HCT116 (cell line): ENCODE measurements around the gene COA3. TPM values are rescaled to one million over a fixed set of nuclear protein-coding genes. Genes with fewer than 3 reads are reported as not detected.

Experiments
- ATAC-seq: fragments of 200-7000 bp; cut with Tn5 transposase; 2 replicates; pipeline ENCODE4 v1.9.1; 2020; ENCODE audit warnings: mild to moderate bottlenecking, moderate library complexity
- BruUV-seq: library from RNA; stranded (reverse); fragments of 400-500 nt; replicated peaks from 2 replicates; lab custom pipeline; 2021; lab: Mats Ljungman, UMichigan
- CTCF ChIA-PET: fragments of 300-600 bp; sonication (Branson Sonifier 250); formaldehyde crosslinking; loops from one replicate; lab custom pipeline; 2021; ENCODE audit warnings: antibody characterized with exemption; lab: Charles Lee
- POLR2A ChIA-PET: fragments of 300-600, 350-600 bp; sonication (Branson Sonifier 250); formaldehyde crosslinking; loops from one replicate; lab custom pipeline; 2021; ENCODE audit warnings: antibody characterized with exemption; lab: Charles Lee
- RAD21 ChIA-PET, 2 experiments: fragments of 300-600 bp; sonication (Branson Sonifier 250); formaldehyde crosslinking; loops; one replicate each; lab custom pipeline; 2023; ENCODE audit warnings: low total read pairs in 2 of 2; ENCODE audit not compliant: uncharacterized antibody in 2 of 2, unreplicated experiment in 2 of 2, low non-redundant PET in 1 of 2; lab: Charles Lee
- DNase-seq: peaks from one replicate; pipeline ENCODE4 v3.0.0-alpha.2; 2010; ENCODE audit warnings: low read depth, low spot score
- H2AFZ ChIP-seq: fragments of 200-600 bp; shearing (Covaris generic), sonication (generic); 2 replicates; pipeline ENCODE4 v1.6.1; 2017; ENCODE audit warnings: low read depth, mixed run types, mixed read lengths, antibody characterized with exemption, low read length; ENCODE audit not compliant: poor library complexity, severe bottlenecking
- H3K27ac ChIP-seq: 2 replicates; pipeline ENCODE4 v1.5.1; 2012; ENCODE audit warnings: low read depth, low read length
- H3K27me3 ChIP-seq: fragments of 200-600 bp; sonication (generic); 2 replicates; pipeline ENCODE4 v1.6.1; 2016; ENCODE audit warnings: mixed run types, low read length, mixed read lengths; ENCODE audit not compliant: insufficient read depth
- H3K36me3 ChIP-seq, 2 experiments: fragments of 200-500 bp in 1 of 2; fragments of 200-600 bp in 1 of 2; sonication (Bioruptor generic) in 1 of 2; sonication (generic) in 1 of 2; 2 replicates each; pipeline versions ENCODE4 v1.5.1 to v1.6.1; 2014 to 2016; ENCODE audit warnings: low read length in 2 of 2, inconsistent platforms in 1 of 2, mixed read lengths in 1 of 2, mixed run types in 1 of 2; ENCODE audit not compliant: insufficient read depth in 2 of 2, control insufficient read depth in 1 of 2
- H3K4me1 ChIP-seq, 2 experiments: fragments of 200-600 bp in 1 of 2; sonication (generic) in 1 of 2; 2 replicates each; pipeline versions ENCODE4 v1.5.1 to v1.6.1; 2012 to 2017; ENCODE audit warnings: low read length in 2 of 2, inconsistent platforms in 1 of 2, mild to moderate bottlenecking in 1 of 2, mixed read lengths in 1 of 2, mixed run types in 1 of 2, moderate library complexity in 1 of 2; ENCODE audit not compliant: insufficient read depth in 2 of 2, control insufficient read depth in 1 of 2
- H3K4me2 ChIP-seq: fragments of 200-600 bp; sonication (generic); 2 replicates; pipeline ENCODE4 v1.6.1; 2017; ENCODE audit warnings: mixed run types, low read length, mixed read lengths
- H3K4me3 ChIP-seq, 2 experiments: fragments of 200-600 bp in 1 of 2; sonication (generic) in 1 of 2; replicated peaks in 1 of 2; 2 replicates each; pipeline ENCODE4 v1.5.1; 2011 to 2016; ENCODE audit warnings: low read length in 2 of 2, control low read depth in 1 of 2, low read depth in 1 of 2, mild to moderate bottlenecking in 1 of 2, mixed read lengths in 1 of 2, mixed run types in 1 of 2
- H3K79me2 ChIP-seq: fragments of 200-600 bp; sonication (generic); 2 replicates; pipeline ENCODE4 v1.6.1; 2017; ENCODE audit warnings: mild to moderate bottlenecking, mixed run types, low read length, moderate library complexity, mixed read lengths; ENCODE audit not compliant: insufficient read depth
- H3K9ac ChIP-seq: fragments of 200-600 bp; sonication (generic); 2 replicates; pipeline ENCODE4 v1.6.1; 2016; ENCODE audit warnings: low read length, mixed read lengths
- H3K9me2 ChIP-seq: fragments of 200-600 bp; sonication (generic), shearing (Covaris generic); 2 replicates; pipeline ENCODE4 v1.6.1; 2017; ENCODE audit warnings: mixed run types, mild to moderate bottlenecking, moderate library complexity; ENCODE audit not compliant: insufficient read depth
- H3K9me3 ChIP-seq, 2 experiments: fragments of 200-500 bp in 1 of 2; fragments of 200-600 bp in 1 of 2; sonication (Bioruptor generic) in 1 of 2; sonication (generic) in 1 of 2; 2 replicates each; pipeline ENCODE4 v1.6.1; 2014 to 2017; ENCODE audit warnings: low read length in 2 of 2, mixed read lengths in 2 of 2, inconsistent platforms in 1 of 2, low read depth in 1 of 2, mild to moderate bottlenecking in 1 of 2, mixed run types in 1 of 2, moderate library complexity in 1 of 2; ENCODE audit not compliant: control insufficient read depth in 1 of 2, insufficient read depth in 1 of 2
- H4K20me1 ChIP-seq: fragments of 200-600 bp; sonication (generic), shearing (Covaris generic); 2 replicates; pipeline ENCODE4 v1.6.1; 2017; ENCODE audit warnings: mixed run types, mild to moderate bottlenecking, moderate library complexity; ENCODE audit not compliant: insufficient read depth
- CBX3 ChIP-seq: IDR thresholded peaks from 2 replicates; pipeline ENCODE4 v1.6.1; 2012; ENCODE audit warnings: low read depth
- CEBPB ChIP-seq: IDR thresholded peaks from 2 replicates; pipeline ENCODE4 v1.6.1; 2012; ENCODE audit warnings: low read depth
- EGR1 ChIP-seq: IDR thresholded peaks from 2 replicates; pipeline ENCODE4 v1.6.1; 2012; ENCODE audit warnings: low read depth
- ELF1 ChIP-seq: IDR thresholded peaks from 2 replicates; pipeline ENCODE4 v1.6.1; 2012; ENCODE audit warnings: low read depth, borderline replicate concordance
- EZH2 ChIP-seq: fragments of 200-600 bp; sonication (generic); IDR thresholded peaks from 2 replicates; pipeline ENCODE4 v1.6.1; 2017; ENCODE audit warnings: antibody characterized with exemption, mixed run types
- FOSL1 ChIP-seq: IDR thresholded peaks from 2 replicates; pipeline ENCODE4 v1.6.1; 2012; ENCODE audit warnings: low read depth
- MAX ChIP-seq: IDR thresholded peaks from 2 replicates; pipeline ENCODE4 v1.6.1; 2012
- POLR2A ChIP-seq: IDR thresholded peaks from 2 replicates; pipeline ENCODE4 v1.7.0; 2011; ENCODE audit warnings: borderline replicate concordance; ENCODE audit not compliant: insufficient read depth, insufficient read length; ENCODE audit errors: extremely low read depth
- TCF7L2 ChIP-seq: IDR thresholded peaks from 2 replicates; pipeline ENCODE4 v1.7.0; 2011; ENCODE audit warnings: borderline replicate concordance, inconsistent platforms; ENCODE audit not compliant: insufficient read depth, insufficient read length; ENCODE audit errors: extremely low read depth
- YY1 ChIP-seq: IDR thresholded peaks from 2 replicates; pipeline ENCODE4 v1.6.1; 2011; ENCODE audit warnings: low read length, low read depth, moderate library complexity, mild to moderate bottlenecking; ENCODE audit not compliant: insufficient replicate concordance; ENCODE audit errors: extremely low read depth
- ZFX ChIP-seq: fragments of 450-650 bp; IDR thresholded peaks from 2 replicates; pipeline ENCODE4 v1.6.1; 2017
- ZNF274 ChIP-seq: fragments of 200-500 bp; sonication (Bioruptor generic); IDR thresholded peaks from 2 replicates; pipeline ENCODE4 v1.6.1; 2014; ENCODE audit warnings: mild to moderate bottlenecking, low read depth, low read length, inconsistent platforms
- intact Hi-C: fragments of 100-400 bp; cut with micrococcal nuclease; formaldehyde crosslinking; loops from 2 replicates; pipeline ENCODE4 v1.10.0; 2022
- total RNA-seq: library from RNA; stranded (reverse); gene quantifications from one replicate; pipeline ENCODE4 v1.2.1, GENCODE V29; 2021; ENCODE audit not compliant: unreplicated experiment
- TF ChIP-seq, protein P1 (sequence below): IDR thresholded peaks from 2 replicates; pipeline ENCODE4 v1.6.1; 2012; ENCODE audit warnings: low read depth
- TF ChIP-seq, protein P2 (sequence below), 3 experiments: fragments of 200-600 bp in 1 of 3; sonication (generic) in 1 of 3; IDR thresholded peaks in 2 of 3; conservative IDR thresholded peaks in 1 of 3; 2 replicates each; pipeline ENCODE4 v1.5.1; 2012 to 2017; ENCODE audit warnings: low read depth in 2 of 3, low read length in 2 of 3, antibody characterized with exemption in 1 of 3, borderline replicate concordance in 1 of 3, control low read depth in 1 of 3, mild to moderate bottlenecking in 1 of 3, mixed read lengths in 1 of 3, mixed run types in 1 of 3, moderate library complexity in 1 of 3; ENCODE audit not compliant: insufficient read depth in 1 of 3

The COA3 gene
- total RNA-seq, 1 experiment from 2014 or later, result 37.1 TPM

DNA sequence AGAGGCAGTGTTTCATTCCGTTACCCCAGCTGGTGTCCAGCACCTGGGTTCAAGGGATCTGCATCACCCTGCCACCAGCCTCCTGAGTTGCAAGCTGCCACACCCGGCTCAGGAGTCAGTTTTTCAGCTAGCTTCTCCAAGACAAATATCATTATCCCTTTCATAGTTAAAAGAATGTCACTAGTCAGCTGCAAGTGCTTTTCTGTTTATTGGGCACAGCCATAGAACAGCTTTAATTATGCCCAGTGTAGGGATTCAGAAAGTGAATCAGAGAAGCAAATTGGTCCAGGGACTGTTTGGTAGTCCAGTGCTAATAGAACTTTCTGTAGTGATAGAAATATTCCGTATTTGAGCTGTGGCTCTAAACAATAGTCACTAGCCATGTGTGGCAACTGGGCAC is 49.6 kb upstream of the COA3 start:
- ATAC-seq (no peak), DNase-seq (no peak)
- BruUV-seq, result no TSS peak
- no peak for TF ChIP-seq YY1
- no peak for TF ChIP-seq POLR2A
- no peak for TF ChIP-seq MAX
- TF ChIP-seq FOSL1, result no peak
- no peak for TF ChIP-seq CBX3
- no peak for TF ChIP-seq ZFX
- no peak for TF ChIP-seq CEBPB
- no peak for TF ChIP-seq EGR1
- no peak for TF ChIP-seq ELF1
- H3K4me1 ChIP-seq, result no peaks in the 10 kb centered on the region
- H3K9me2 ChIP-seq, result no peaks in the 10 kb centered on the region
- no peak overlapping the region for H3K27ac ChIP-seq
- H4K20me1 ChIP-seq, result no peaks in the 10 kb centered on the region; the same call in 1 of the 2 replicates
- ChIA-PET RAD21 (no interaction called here), POLR2A (no interaction called here), CTCF (no interaction called here)
- H3K9ac ChIP-seq, result no peak overlapping the region
- no peak overlapping the region for H3K4me2 ChIP-seq
- intact Hi-C loops, result no loop called here
- no peak overlapping the region for H3K4me3 ChIP-seq
- H2AFZ ChIP-seq, result no peak overlapping the region
- peaks cover 16 to 27% of the 10 kb centered on the region in 2 experiments; a peak in 3 of 4 replicates for H3K36me3 ChIP-seq
- H3K79me2 ChIP-seq, result no peaks in the 10 kb centered on the region; the same call in 1 of the 2 replicates
- no peaks in the 10 kb centered on the region for H3K27me3 ChIP-seq
- no peaks in the 10 kb centered on the region for H3K9me3 ChIP-seq

- H2AFZ ChIP-seq, result no peak overlapping the region
- no peak overlapping the region for H3K9ac ChIP-seq
- H3K4me3 ChIP-seq, result no peak overlapping the region
- RAD21 ChIA-PET, result no interaction called here
- no peaks in the 10 kb centered on the region; the same call in 1 of the 2 replicates for H3K79me2 ChIP-seq
- H3K27me3 ChIP-seq, result no peaks in the 10 kb centered on the region
- no peaks in the 10 kb centered on the region for H3K9me3 ChIP-seq
- H3K4me1 ChIP-seq, result no peaks in the 10 kb centered on the region
- POLR2A ChIA-PET, result interaction anchor here (1.0 to 1.6 kb wide), 2 partner anchors 23 kb away, joined by 3 to 4 read pairs; partner anchors contain the start of gene BECN1
- intact Hi-C loops, result no loop called here
- TF ChIP-seq, protein P1, sequence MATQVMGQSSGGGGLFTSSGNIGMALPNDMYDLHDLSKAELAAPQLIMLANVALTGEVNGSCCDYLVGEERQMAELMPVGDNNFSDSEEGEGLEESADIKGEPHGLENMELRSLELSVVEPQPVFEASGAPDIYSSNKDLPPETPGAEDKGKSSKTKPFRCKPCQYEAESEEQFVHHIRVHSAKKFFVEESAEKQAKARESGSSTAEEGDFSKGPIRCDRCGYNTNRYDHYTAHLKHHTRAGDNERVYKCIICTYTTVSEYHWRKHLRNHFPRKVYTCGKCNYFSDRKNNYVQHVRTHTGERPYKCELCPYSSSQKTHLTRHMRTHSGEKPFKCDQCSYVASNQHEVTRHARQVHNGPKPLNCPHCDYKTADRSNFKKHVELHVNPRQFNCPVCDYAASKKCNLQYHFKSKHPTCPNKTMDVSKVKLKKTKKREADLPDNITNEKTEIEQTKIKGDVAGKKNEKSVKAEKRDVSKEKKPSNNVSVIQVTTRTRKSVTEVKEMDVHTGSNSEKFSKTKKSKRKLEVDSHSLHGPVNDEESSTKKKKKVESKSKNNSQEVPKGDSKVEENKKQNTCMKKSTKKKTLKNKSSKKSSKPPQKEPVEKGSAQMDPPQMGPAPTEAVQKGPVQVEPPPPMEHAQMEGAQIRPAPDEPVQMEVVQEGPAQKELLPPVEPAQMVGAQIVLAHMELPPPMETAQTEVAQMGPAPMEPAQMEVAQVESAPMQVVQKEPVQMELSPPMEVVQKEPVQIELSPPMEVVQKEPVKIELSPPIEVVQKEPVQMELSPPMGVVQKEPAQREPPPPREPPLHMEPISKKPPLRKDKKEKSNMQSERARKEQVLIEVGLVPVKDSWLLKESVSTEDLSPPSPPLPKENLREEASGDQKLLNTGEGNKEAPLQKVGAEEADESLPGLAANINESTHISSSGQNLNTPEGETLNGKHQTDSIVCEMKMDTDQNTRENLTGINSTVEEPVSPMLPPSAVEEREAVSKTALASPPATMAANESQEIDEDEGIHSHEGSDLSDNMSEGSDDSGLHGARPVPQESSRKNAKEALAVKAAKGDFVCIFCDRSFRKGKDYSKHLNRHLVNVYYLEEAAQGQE, result no peak
- TF ChIP-seq CEBPB, result no peak
- TF ChIP-seq, protein P2, sequence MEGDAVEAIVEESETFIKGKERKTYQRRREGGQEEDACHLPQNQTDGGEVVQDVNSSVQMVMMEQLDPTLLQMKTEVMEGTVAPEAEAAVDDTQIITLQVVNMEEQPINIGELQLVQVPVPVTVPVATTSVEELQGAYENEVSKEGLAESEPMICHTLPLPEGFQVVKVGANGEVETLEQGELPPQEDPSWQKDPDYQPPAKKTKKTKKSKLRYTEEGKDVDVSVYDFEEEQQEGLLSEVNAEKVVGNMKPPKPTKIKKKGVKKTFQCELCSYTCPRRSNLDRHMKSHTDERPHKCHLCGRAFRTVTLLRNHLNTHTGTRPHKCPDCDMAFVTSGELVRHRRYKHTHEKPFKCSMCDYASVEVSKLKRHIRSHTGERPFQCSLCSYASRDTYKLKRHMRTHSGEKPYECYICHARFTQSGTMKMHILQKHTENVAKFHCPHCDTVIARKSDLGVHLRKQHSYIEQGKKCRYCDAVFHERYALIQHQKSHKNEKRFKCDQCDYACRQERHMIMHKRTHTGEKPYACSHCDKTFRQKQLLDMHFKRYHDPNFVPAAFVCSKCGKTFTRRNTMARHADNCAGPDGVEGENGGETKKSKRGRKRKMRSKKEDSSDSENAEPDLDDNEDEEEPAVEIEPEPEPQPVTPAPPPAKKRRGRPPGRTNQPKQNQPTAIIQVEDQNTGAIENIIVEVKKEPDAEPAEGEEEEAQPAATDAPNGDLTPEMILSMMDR (IDR thresholded peaks at IDR 0.05 in 2 of 3, conservative IDR thresholded peaks at IDR 0.05 in 1 of 3; ENCODE audit: borderline replicate concordance in 1 of 3, insufficient read depth in 1 of 3, low read depth in 2 of 3, low read length in 2 of 3), result no peak
- no peak for TF ChIP-seq ZNF274
- no peak for TF ChIP-seq YY1
- TF ChIP-seq EZH2, result no peak
- no peak for TF ChIP-seq POLR2A
- no peak for TF ChIP-seq TCF7L2
- TF ChIP-seq, all 23 proteins: peak for 0
- DNase-seq, result no peak
- Histone ChIP-seq H4K20me1 (no peaks in the 10 kb centered on the region; the same call in 1 of the 2 replicates), H3K27ac (no peak overlapping the region), H3K4me2 (no peak overlapping the region), H3K9me2 (no peaks in the 10 kb centered on the region), H3K36me3 (peaks cover 29 to 41% of the 10 kb centered on the region in 2 experiments)
- no TSS peak for BruUV-seq
- no peak for ATAC-seq
- CTCF ChIA-PET, result no interaction called here
These were observed 48.2 kb upstream of the COA3 start for GRCh38 chr17:42846594-42847280.
